MM.1S (cell line): ENCODE data around the gene YIPF3.
"Not testable (repeated sequence)": the region's sequence is repeated elsewhere in the genome, so short reads cannot be mapped to it uniquely, and the experiment has no call there.

Experiments
- DNase-seq: peaks from one replicate; pipeline ENCODE4 v3.0.0-alpha.2; 2015
- H2AFZ ChIP-seq: fragments of 300-600 bp; sonication (generic); 2 replicates; pipeline ENCODE4 v1.6.0; 2016; ENCODE audit warnings: antibody characterized with exemption, low read length
- H3F3A ChIP-seq: fragments of 300-600 bp; sonication (generic); 2 replicates; pipeline ENCODE4 v1.6.1; 2016; ENCODE audit warnings: mild to moderate bottlenecking, antibody characterized with exemption, low read length, moderate library complexity, mixed read lengths; ENCODE audit not compliant: insufficient read depth
- H3K27ac ChIP-seq: fragments of 300-600 bp; sonication (generic); 2 replicates; pipeline ENCODE4 v1.5.1; 2016; ENCODE audit warnings: mild to moderate bottlenecking, low read length
- H3K27me3 ChIP-seq: fragments of 300-600 bp; sonication (generic); replicated peaks from 2 replicates; pipeline ENCODE4 v1.6.0; 2016; ENCODE audit warnings: low read length; ENCODE audit not compliant: insufficient read depth
- H3K36me3 ChIP-seq: fragments of 300-600 bp; sonication (generic); replicated peaks from 2 replicates; pipeline ENCODE4 v1.6.1; 2016; ENCODE audit warnings: mild to moderate bottlenecking, low read length, mixed read lengths; ENCODE audit not compliant: insufficient read depth
- H3K4me1 ChIP-seq: fragments of 300-600 bp; sonication (generic); 2 replicates; pipeline ENCODE4 v1.6.1; 2016; ENCODE audit warnings: low read length, mixed read lengths
- H3K4me2 ChIP-seq: fragments of 300-600 bp; sonication (generic); 2 replicates; pipeline ENCODE4 v1.6.0; 2016; ENCODE audit warnings: low read depth, low read length
- H3K4me3 ChIP-seq: fragments of 300-600 bp; sonication (generic); 2 replicates; pipeline ENCODE4 v1.5.1; 2016; ENCODE audit warnings: low read length, mixed read lengths
- H3K79me2 ChIP-seq: fragments of 300-600 bp; sonication (generic); 2 replicates; pipeline ENCODE4 v1.6.1; 2016; ENCODE audit warnings: mixed run types, low read length, mixed read lengths
- H3K9ac ChIP-seq: fragments of 300-600 bp; sonication (generic); 2 replicates; pipeline ENCODE4 v1.6.1; 2016; ENCODE audit warnings: low read length, mixed read lengths
- H3K9me2 ChIP-seq: fragments of 300-600 bp; sonication (generic); replicated peaks from 2 replicates; pipeline ENCODE4 v1.6.1; 2016; ENCODE audit warnings: mild to moderate bottlenecking, low read length, mixed read lengths; ENCODE audit not compliant: insufficient read depth
- H3K9me3 ChIP-seq: fragments of 300-600 bp; sonication (generic); replicated peaks from 2 replicates; pipeline ENCODE4 v1.6.1; 2016; ENCODE audit warnings: mild to moderate bottlenecking, low read length, mixed read lengths; ENCODE audit not compliant: insufficient read depth
- H4K20me1 ChIP-seq: fragments of 300-600 bp; sonication (generic); 2 replicates; pipeline ENCODE4 v1.6.1; 2016; ENCODE audit warnings: mild to moderate bottlenecking, low read length, moderate library complexity, mixed read lengths; ENCODE audit not compliant: insufficient read depth
- EZH2 ChIP-seq: fragments of 300-600 bp; sonication (generic); optimal IDR thresholded peaks from 2 replicates; pipeline ENCODE3; 2017; ENCODE audit warnings: low read depth, mild to moderate bottlenecking, antibody characterized with exemption, low read length, mixed read lengths
- EZH2phosphoT487 ChIP-seq: fragments of 300-600 bp; sonication (generic); IDR thresholded peaks from 2 replicates; pipeline ENCODE4 v1.6.1; 2018; ENCODE audit warnings: antibody characterized with exemption, low read length
- TF ChIP-seq, protein P1 (sequence below): fragments of 300-600 bp; sonication (generic); IDR thresholded peaks from 2 replicates; pipeline ENCODE4 v1.5.1; 2016; ENCODE audit warnings: antibody characterized with exemption, low read length, mixed read lengths

Gene YIPF3

DNA sequence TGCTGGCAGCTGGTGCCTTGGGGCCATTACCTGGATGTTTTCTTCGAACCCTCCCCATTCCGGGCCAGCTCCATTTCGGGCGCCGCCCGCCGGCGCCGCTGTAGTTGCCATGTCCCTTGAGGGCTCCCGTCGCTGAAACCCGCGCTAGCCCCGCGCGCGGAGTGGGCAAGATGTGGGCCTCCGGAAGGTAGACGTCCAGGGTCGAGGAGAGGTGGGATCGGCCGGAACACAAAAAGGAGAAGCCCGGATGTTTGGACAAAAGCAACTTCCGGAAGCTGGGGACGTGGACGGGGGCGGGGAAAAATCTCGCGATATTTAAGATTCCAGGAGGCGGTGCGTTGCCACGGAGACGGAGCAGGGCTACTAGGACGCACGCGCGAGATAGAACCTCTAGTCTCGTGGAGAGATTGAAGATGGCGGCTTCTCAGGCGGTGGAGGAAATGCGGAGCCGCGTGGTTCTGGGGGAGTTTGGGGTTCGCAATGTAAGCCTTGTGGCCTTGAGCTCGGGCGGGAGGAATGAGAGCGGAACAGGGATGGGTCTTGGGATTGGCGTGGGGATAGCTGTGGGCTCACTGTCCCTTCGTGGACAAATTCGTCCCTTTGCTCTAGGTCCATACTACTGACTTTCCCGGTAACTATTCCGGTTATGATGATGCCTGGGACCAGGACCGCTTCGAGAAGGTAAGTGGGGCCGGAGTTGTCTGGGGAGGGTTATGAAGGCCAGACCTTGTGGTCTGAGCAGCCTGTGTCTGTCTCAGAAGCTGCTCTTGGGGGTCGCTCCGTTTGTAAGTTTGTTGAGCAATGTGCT is at the start of gene YIPF3, which contains the start of gene POLR1C:
Gene YIPF3, minus strand, starts transcription at position 230 of the 808 bp plus-strand sequence. Its CDS starts 119 bp downstream, at position 111.
Gene POLR1C, plus strand, starts transcription at position 393 of the 808 bp plus-strand sequence. Its CDS starts 21 bp downstream, at position 414.
- H2AFZ ChIP-seq = peak within 1 kb of the TSS; percentile 69
- peak within 1 kb of the TSS; percentile 85 for H3K4me2 ChIP-seq
- H3K4me1 ChIP-seq = peaks cover 12% of the 10 kb centered on the region; the same call in 1 of the 2 replicates
- H3K9ac ChIP-seq = peak within 1 kb of the TSS; percentile 93
- no peaks in the 10 kb centered on the region for H3K27me3 ChIP-seq
- no peaks in the 10 kb centered on the region for H4K20me1 ChIP-seq
- peak within 1 kb of the TSS; percentile 99 for H3K4me3 ChIP-seq
- H3K9me3 ChIP-seq = no peaks in the 10 kb centered on the region
- H3K36me3 ChIP-seq = peaks cover 13% of the 10 kb centered on the region
- peaks cover 60% of the 10 kb centered on the region for H3K79me2 ChIP-seq
- peak; percentile 98 for DNase-seq
- TF ChIP-seq EZH2 (no peak), EZH2phosphoT487 (no peak)
- TF ChIP-seq, protein P1, sequence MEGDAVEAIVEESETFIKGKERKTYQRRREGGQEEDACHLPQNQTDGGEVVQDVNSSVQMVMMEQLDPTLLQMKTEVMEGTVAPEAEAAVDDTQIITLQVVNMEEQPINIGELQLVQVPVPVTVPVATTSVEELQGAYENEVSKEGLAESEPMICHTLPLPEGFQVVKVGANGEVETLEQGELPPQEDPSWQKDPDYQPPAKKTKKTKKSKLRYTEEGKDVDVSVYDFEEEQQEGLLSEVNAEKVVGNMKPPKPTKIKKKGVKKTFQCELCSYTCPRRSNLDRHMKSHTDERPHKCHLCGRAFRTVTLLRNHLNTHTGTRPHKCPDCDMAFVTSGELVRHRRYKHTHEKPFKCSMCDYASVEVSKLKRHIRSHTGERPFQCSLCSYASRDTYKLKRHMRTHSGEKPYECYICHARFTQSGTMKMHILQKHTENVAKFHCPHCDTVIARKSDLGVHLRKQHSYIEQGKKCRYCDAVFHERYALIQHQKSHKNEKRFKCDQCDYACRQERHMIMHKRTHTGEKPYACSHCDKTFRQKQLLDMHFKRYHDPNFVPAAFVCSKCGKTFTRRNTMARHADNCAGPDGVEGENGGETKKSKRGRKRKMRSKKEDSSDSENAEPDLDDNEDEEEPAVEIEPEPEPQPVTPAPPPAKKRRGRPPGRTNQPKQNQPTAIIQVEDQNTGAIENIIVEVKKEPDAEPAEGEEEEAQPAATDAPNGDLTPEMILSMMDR = no peak
- 0 out of 2 replicates have a peak, but pooled peaks cover 2% of the 10 kb centered on the region for H3F3A ChIP-seq
- peak within 1 kb of the TSS; percentile 33; the same call in 1 of the 2 replicates for H3K27ac ChIP-seq
- H3K9me2 ChIP-seq = no peaks in the 10 kb centered on the region

DNA sequence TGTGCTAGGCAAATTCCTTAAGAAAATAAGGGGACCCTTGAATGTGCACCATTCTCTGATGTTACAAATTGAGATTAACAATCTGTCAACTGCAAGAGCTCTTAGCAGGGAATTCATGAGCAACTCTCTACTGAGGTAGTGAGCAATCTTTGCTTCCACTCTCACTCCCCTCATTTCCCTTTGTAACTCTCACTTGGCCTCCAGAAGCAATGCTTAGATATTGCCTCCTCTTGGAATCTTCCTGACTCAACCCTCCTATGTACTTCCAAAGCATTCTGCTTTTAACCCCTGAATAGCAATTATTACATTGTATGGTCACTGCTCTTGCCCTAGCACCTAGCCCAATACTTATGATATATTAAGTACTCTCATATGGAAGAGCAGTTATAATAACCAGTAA is 42.6 kb upstream of the YIPF3 start:
- Histone ChIP-seq H3K79me2 (no peaks in the 10 kb centered on the region), H3K36me3 (peaks cover 6% of the 10 kb centered on the region), H3K27ac (no peak overlapping the region), H3K9me2 (no peaks in the 10 kb centered on the region), H3K27me3 (no peaks in the 10 kb centered on the region), H3K4me2 (no peak overlapping the region), H3K9me3 (no peaks in the 10 kb centered on the region), H3K4me3 (no peak overlapping the region), H4K20me1 (no peaks in the 10 kb centered on the region), H2AFZ (no peak overlapping the region), H3K9ac (no peak overlapping the region), H3F3A (no peaks in the 10 kb centered on the region), H3K4me1 (no peaks in the 10 kb centered on the region)
- no peak for DNase-seq
- TF ChIP-seq, protein P1 = no peak
- TF ChIP-seq EZH2phosphoT487 (no peak), EZH2 (no peak)

DNA sequence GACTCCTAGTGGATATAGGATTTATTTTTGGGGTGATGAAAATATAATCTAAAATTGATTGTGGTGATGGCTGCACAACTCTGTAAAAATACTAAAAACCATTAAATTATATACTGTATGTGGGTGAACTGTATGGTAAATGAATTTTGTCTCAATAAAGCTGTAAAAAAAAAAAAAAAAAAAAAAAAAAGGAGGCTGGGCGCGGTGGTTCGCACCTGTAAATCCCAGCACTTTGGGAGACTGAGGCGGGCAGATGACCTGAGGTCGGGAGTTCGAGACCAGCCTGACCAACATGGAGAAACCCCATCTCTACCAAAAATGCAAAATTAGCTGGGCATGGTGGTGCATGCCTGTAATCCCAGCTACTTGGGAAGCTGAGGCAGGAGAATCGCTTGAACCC is 40.9 kb upstream of the YIPF3 start:
- not testable (repeated sequence) for H3K9me3 ChIP-seq, H3F3A ChIP-seq, DNase-seq, H3K27ac ChIP-seq, H4K20me1 ChIP-seq, H3K79me2 ChIP-seq, H3K36me3 ChIP-seq, H3K9me2 ChIP-seq, H3K4me2 ChIP-seq, H3K9ac ChIP-seq, H3K4me1 ChIP-seq, H2AFZ ChIP-seq, H3K4me3 ChIP-seq, H3K27me3 ChIP-seq

GRCh38 chr6:43547222-43547621 is 30.5 kb upstream of the YIPF3 start:
- H3K9ac ChIP-seq = no peak overlapping the region
- H3K4me2 ChIP-seq = no peak overlapping the region
- H4K20me1 ChIP-seq = no peaks in the 10 kb centered on the region
- no peak overlapping the region for H3K27ac ChIP-seq
- TF ChIP-seq EZH2phosphoT487 = no peak
- no peak overlapping the region for H2AFZ ChIP-seq
- H3K4me1 ChIP-seq = no peaks in the 10 kb centered on the region
- H3K9me2 ChIP-seq = no peaks in the 10 kb centered on the region
- H3K4me3 ChIP-seq = no peak overlapping the region
- no peak for DNase-seq
- H3K27me3 ChIP-seq = no peaks in the 10 kb centered on the region
- H3F3A ChIP-seq = no peaks in the 10 kb centered on the region; the same call in 1 of the 2 replicates
- no peaks in the 10 kb centered on the region for H3K9me3 ChIP-seq
- H3K36me3 ChIP-seq = peaks cover 9% of the 10 kb centered on the region; the same call in 1 of the 2 replicates
- no peaks in the 10 kb centered on the region for H3K79me2 ChIP-seq
